Transverse colon (tissue), 4 donors: ENCODE data around the gene PLCG2. TPM values are rescaled to one million over a fixed set of nuclear protein-coding genes. Genes with fewer than 3 reads are reported as not detected.

Experiments used
- DNase-seq: peaks from one replicate; pipeline ENCODE4 v3.0.0-alpha.2; 2019
- H3K27ac ChIP-seq, 4 donors: fragments of 200-600 bp; sonication (generic); 2 replicates each; pipeline ENCODE4 v1.5.1; 2016 to 2018; ENCODE audit warnings: inconsistent platforms in 4 of 4
- H3K27me3 ChIP-seq: fragments of 200-600 bp; sonication (generic); 2 replicates; pipeline ENCODE4 v1.5.1; 2017; ENCODE audit warnings: inconsistent platforms
- H3K36me3 ChIP-seq, 4 donors: fragments of 200-600 bp; sonication (generic); 2 replicates each; pipeline ENCODE4 v1.5.1; 2017 to 2019; ENCODE audit warnings: inconsistent platforms in 4 of 4
- H3K4me1 ChIP-seq, 4 donors: fragments of 200-600 bp; sonication (generic); 2 replicates each; pipeline ENCODE4 v1.5.1; 2017 to 2020; ENCODE audit warnings: inconsistent platforms in 4 of 4
- H3K4me3 ChIP-seq, 4 donors: fragments of 200-600 bp; sonication (generic); 1 replicate in 1 of 4; 2 replicates in 3 of 4; pipeline versions ENCODE4 v1.5.1 to v1.6.1; 2017 to 2019; ENCODE audit warnings: inconsistent platforms in 4 of 4
- H3K9me3 ChIP-seq, 2 donors: fragments of 200-600 bp; sonication (generic); 2 replicates each; pipeline ENCODE4 v1.5.1; 2017 to 2019; ENCODE audit warnings: inconsistent platforms in 2 of 2
- CTCF ChIP-seq, 5 experiments: fragments of 200-600 bp in 3 of 5; fragments of 450-650 bp in 2 of 5; sonication (generic) in 3 of 5; IDR thresholded peaks; 1 replicate in 2 of 5; 2 replicates in 3 of 5; pipeline ENCODE4 v1.5.1; 2016 to 2017; ENCODE audit warnings: antibody characterized with exemption in 5 of 5, inconsistent platforms in 3 of 5, mild to moderate bottlenecking in 2 of 5, moderate library complexity in 1 of 5
- EP300 ChIP-seq: sonication (generic); formaldehyde crosslinking; IDR thresholded peaks from one replicate; pipeline ENCODE4 v1.6.1; 2017; ENCODE audit warnings: antibody characterized with exemption, low read depth
- POLR2A ChIP-seq: fragments of 450-650 bp; IDR thresholded peaks from one replicate; pipeline ENCODE4 v1.6.1; 2016; ENCODE audit warnings: antibody characterized with exemption, mild to moderate bottlenecking, moderate library complexity
- POLR2AphosphoS5 ChIP-seq, 3 donors: sonication (generic); formaldehyde crosslinking; IDR thresholded peaks; one replicate each; pipeline ENCODE4 v1.6.1; 2016; ENCODE audit warnings: antibody characterized with exemption in 3 of 3
- WGBS, 2 donors: methylation state at CpG; one replicate each; pipeline ENCODE4 v1.1.5; 2018; ENCODE audit warnings: low coverage in 1 of 2; 5-methylcytosine and 5-hydroxymethylcytosine counted together
- in situ Hi-C, 4 donors: fragments of 200-750 bp; cut with MboI; loops; one replicate each; pipeline versions ENCODE4 v1.15.0 to v1.15.1; 2017; ENCODE audit warnings: low sequenced_read_pairs in 3 of 4, low pct_ligation_motif_present in 1 of 4, low pct_unique_long_range_greater_than_20kb in 1 of 4
- intact Hi-C: fragments of 100-400 bp; cut with DNase I; formaldehyde crosslinking; loops from one replicate; pipeline ENCODE4 v1.15.1; 2023; ENCODE audit warnings: low total_unique reads
- total RNA-seq, 4 donors: library from RNA; depleted of rRNA; stranded (reverse); fragments of >200 nt; gene quantifications; one replicate each; pipeline ENCODE4 v1.1.0, GENCODE V29; 2016

PLCG2 gene
- total RNA-seq, 4 donors from 2014 or later: 9.0 to 65.9 (median 28.6) TPM

GRCh38 chr16:81920498-81920897 is 141.4 kb downstream of the PLCG2 start:
- Histone ChIP-seq H3K36me3 (no peaks in the 10 kb centered on the region), H3K4me1 (no peaks in the 10 kb centered on the region), H3K27ac (no peak overlapping the region), H3K9me3 (no peaks in the 10 kb centered on the region), H3K4me3 (no peak overlapping the region), H3K27me3 (no peaks in the 10 kb centered on the region)
- in situ Hi-C loops (no loop called here), intact Hi-C loops (no loop called here)
- TF ChIP-seq POLR2A (no peak), EP300 (no peak), CTCF (IDR thresholded peaks at IDR 0.05) (no peak), POLR2AphosphoS5 (IDR thresholded peaks at IDR 0.05) (no peak)
- DNase-seq: no peak
- WGBS, 2 donors: 75 to 93% methylated on average over 2 to 4 of the region's 4 CpGs

- intact Hi-C loops (no loop called here), in situ Hi-C loops (no loop called here)
- Histone ChIP-seq H3K4me3 (no peak overlapping the region), H3K4me1 (no peaks in the 10 kb centered on the region), H3K9me3 (no peaks in the 10 kb centered on the region), H3K27ac (no peak overlapping the region), H3K27me3 (no peaks in the 10 kb centered on the region), H3K36me3 (no peaks in the 10 kb centered on the region)
- WGBS, 2 donors: 82 to 94% methylated on average over 8 to 12 of the region's 12 CpGs
- DNase-seq: no peak
- TF ChIP-seq POLR2A: no peak
- TF ChIP-seq EP300: no peak
- no peak for TF ChIP-seq CTCF (IDR thresholded peaks at IDR 0.05)
- no peak for TF ChIP-seq POLR2AphosphoS5 (IDR thresholded peaks at IDR 0.05)
These were observed 142.2 kb downstream of the PLCG2 start for GRCh38 chr16:81921085-81921814.

- DNase-seq: no peak
These were observed 142.9 kb downstream of the PLCG2 start for GRCh38 chr16:81921843-81922584.

More at GRCh38 chr16:81921843-81922584, 142.9 kb downstream of the PLCG2 start:
- TF ChIP-seq POLR2A (no peak), POLR2AphosphoS5 (IDR thresholded peaks at IDR 0.05) (no peak), CTCF (IDR thresholded peaks at IDR 0.05) (no peak), EP300 (no peak)
- no peaks in the 10 kb centered on the region for H3K36me3 ChIP-seq
- no peak overlapping the region for H3K27ac ChIP-seq
- intact Hi-C loops (no loop called here), in situ Hi-C loops (no loop called here)
- no peaks in the 10 kb centered on the region for H3K27me3 ChIP-seq
- WGBS, 2 donors: 83 to 84% methylated on average over 5 of the region's 5 CpGs
- H3K4me1 ChIP-seq: no peaks in the 10 kb centered on the region
- no peaks in the 10 kb centered on the region for H3K9me3 ChIP-seq
- H3K4me3 ChIP-seq: no peak overlapping the region
